Activated effector memory CD4-positive, alpha-beta T cell treated with Interleukin-2 at 50 U/mL for 16 hours (primary cell): Measurements from ENCODE around the gene PKNOX2.

Experiments used
- DNase-seq: peaks from one replicate; pipeline ENCODE4 v3.0.0-alpha.2; 2020

Gene PKNOX2

DNA sequence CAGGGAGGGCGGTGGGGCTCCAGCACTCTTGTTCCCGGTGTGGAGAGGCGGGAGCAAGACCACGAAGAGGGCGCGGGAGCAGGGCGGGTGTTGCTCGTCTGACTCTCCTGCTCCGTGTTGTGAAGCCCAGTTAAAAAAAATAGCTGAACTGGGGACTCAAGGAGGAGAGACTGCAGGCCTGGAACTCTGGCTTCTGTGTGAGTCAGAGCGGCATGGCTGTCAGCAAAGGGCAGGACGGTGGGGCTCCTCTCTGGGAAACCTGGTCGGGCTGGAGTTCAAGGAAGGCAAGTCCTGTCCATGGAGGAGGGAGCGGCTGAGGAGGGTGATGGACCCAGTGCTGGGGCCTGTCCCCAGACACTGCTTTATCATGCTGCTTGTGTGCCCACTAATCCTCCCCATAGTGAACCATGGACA is 179.2 kb downstream of the PKNOX2 start:
- DNase-seq, result no peak

DNA sequence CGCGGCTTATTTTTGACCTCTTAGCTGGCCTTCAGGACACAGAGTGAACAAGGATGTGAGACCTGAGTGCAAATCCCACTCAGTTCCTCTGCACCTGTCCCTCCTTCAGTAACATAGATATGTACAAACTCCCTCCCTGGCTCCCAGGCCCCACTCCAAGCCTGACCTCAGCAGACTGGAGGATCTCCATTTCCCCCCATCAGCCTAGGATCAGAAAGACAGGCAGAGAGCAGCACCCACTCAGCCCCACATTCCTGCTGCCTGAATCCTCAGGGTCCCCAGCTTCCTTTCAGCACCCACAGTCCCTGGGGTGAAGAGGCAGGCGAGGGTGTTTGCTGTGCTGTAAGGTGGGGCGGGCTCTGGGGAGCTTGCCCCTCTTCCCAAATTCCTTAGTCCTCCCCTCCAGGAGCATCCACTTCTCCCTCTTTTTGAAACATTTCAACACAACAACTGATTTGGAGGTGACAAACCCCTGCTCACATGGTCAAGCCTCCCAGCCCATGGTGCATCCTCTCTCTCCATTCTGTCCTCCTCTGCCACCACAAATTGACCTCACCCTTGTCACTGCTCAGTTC is 180.4 kb downstream of the PKNOX2 start:
- no peak for DNase-seq

DNA sequence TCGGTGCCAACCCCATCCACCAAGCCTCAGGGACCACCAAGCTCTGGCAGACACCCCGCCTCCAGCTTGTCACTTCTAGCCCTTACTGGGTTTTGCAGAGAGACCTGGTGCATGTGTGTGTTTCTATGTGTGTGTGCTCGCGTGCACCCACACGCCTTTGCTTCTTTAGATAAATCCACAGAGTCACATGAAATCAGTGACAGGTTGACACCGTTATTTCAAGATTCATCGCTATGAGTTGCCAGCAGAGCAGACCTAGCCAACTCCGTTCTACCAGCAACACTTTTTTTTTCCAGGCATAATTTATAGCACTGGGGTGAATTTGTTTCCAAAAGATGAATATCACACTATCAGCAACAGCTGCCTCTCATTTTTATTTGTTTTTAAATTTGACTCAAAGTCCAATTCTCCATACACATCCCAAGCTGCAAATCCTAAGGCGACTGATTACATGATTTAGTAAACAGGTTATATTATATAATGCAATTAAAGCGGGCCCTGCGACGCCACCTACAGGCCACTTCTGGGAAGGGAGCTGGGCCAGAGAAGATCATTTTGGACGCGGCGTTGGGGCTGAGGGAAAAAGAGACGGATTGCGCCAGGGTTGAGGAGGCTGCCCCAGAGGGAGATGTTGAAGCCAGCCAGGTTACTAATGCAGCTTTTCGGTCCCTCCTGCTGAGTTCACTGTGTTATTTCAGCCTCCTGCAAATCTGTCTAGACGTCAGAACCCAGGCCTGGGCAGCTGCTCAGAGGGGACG is 181.0 kb downstream of the PKNOX2 start:
- no peak for DNase-seq

DNA sequence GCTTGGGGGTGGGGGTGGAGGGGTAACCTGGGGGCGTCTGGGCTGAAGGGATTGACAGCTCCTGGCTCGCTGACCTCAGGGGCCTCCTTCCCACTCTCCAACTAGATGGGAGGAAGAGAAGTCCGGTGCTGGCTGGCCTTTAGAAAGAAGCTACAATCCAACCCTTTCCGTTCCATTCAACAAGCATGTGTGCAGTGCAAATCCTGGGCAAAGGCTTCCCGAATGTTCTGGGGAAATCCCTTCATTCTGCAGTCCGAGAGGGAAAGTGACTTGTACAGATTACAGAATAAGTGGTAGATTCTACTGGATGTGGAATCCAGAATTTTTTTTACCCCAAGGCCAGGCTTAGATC is 181.6 kb downstream of the PKNOX2 start:
- DNase-seq, result no peak

DNA sequence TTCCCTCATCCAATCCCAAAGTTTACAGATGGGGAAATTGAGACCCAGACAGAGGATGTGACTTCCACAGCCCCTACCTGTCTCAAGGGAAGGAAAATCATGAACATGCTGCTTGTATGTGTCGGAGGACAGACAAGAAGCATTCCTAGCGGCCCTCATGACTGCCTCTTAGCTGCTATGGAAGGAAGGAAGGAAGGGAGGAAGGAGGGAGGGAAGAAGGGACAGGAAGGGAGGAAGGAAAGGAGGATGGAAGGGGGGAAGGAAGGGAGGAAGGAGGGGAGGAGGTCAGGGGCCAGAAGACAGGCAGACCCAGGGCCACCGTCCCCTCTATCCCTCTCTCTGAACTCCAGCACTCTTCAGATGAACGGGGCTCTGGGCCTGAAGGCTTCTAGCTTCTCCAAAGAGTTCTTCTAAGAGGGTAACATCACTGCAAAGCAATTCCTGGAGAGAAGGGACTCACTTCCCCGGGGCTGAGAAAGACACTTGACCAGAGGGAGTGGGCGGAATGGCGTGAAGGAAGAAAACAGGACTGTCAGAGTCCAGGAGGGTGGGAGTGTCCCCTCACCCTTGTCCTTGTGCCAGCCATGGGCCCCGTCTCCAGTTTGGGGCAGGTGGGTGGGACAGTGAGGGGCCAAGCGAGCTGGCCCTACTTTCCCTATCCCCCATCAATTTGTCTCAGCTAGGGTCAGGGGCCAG is 182.2 kb downstream of the PKNOX2 start:
- no peak for DNase-seq

DNA sequence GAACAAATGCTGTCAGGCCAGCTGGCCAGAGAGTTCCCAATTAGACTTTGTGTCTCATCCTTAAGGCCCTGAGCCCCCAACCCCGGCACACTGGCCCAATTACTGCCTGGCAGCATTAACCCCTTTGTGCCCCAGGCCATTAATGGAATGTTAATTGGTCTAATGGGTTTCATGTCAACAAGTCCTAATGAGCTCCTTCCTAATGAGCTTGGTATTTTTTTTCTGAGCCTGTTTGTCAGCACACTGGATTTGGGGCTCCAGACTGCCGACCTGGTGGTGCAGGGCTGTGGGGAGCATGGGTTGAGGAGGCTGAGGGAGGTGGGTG is 182.7 kb downstream of the PKNOX2 start:
- no peak for DNase-seq

DNA sequence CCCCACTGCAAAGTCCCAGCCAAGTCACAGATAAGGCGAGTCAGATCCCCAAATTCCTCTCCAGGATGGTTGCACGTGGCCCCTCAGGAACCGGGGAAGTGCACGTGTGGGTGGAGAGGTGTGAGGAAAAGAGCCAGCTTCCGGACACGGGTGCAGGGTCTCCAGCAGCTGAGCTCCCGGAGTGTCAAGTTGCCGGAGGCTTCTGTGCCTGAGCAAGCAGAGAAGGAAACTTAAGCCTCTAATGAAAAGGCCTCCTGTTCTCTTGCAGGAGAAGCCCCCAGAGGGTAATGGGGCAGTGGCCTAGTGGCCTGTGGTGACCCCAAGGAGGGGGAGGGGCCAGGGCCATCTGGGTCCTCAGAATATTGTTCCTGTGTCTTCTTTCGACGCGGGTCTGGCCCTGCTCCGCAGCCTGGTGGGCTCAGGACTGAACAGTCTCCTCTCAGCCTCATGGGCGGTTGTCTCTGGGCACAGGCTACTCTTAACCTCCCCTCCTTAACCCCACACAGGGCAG is 183.6 kb downstream of the PKNOX2 start:
- no peak for DNase-seq

DNA sequence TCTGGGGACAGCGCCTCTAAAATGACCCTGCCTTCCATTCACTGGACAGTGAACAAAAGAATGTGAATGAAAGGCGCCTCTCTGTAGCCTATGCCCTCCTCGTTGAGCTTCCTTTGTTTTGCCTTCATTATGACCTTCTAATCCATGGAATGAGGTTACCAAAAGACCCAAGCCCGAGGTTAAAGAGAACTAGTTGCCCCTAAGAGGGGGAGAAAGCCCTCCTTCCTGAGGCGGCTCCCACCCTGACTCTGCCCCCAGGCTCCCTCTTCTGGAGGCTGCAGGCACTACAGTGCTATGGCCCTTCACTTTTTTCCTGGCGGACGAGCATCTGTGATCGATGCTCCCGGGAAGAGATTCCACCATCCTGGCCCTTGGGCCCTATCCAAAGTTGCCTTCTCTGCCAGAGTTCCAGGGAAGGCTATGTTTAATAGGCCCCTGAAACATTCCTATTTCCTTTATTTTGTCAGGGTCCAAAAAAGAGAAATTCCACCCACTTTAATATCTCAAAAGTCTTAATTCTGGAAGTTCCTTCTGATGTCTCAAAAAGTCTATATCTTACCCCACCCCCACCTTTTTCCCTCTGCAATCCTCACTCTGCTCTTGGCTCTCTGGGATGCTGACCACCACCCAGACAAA is 184.2 kb downstream of the PKNOX2 start:
- peak; percentile 6 for DNase-seq

DNA sequence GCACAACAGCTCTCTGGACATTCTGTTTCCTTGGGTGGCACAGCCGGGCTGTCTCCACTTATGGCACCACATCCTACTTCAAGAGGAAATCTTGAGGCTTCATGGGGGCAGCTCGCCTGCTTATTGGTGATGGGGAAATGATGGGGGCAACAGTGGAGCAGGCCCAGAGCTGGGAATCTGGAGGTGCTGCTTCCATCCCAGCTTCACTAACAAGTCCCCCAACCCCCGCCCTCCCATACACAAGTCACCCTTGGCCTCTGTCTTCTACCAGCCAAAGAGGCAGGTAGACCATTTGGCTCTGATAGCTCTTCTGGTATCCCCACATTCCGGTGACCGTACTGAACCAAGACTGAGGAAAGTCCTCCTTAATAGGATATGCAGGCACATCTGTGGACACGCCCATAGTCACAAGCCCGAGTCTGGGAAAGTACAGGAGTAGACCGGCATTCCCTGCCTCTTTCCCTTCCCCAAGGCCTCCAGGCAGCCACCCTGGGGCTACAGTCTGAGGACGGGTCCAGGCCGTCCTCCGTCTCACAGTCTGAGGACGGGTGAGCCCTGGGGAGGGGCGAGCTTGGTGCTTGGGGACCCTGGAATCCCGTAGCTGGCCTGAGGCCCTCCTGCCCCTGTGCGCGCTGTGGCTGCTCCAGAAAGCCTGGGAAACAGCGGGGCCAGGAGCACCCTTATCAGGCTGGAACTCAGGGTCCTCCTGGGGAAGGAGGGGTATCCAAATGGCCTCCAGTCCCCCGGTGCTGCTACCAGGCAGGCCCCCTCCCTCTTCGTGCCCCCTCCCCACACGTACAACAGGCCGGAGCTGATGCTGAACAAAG is 185.9 kb downstream of the PKNOX2 start:
- DNase-seq, result no peak

DNA sequence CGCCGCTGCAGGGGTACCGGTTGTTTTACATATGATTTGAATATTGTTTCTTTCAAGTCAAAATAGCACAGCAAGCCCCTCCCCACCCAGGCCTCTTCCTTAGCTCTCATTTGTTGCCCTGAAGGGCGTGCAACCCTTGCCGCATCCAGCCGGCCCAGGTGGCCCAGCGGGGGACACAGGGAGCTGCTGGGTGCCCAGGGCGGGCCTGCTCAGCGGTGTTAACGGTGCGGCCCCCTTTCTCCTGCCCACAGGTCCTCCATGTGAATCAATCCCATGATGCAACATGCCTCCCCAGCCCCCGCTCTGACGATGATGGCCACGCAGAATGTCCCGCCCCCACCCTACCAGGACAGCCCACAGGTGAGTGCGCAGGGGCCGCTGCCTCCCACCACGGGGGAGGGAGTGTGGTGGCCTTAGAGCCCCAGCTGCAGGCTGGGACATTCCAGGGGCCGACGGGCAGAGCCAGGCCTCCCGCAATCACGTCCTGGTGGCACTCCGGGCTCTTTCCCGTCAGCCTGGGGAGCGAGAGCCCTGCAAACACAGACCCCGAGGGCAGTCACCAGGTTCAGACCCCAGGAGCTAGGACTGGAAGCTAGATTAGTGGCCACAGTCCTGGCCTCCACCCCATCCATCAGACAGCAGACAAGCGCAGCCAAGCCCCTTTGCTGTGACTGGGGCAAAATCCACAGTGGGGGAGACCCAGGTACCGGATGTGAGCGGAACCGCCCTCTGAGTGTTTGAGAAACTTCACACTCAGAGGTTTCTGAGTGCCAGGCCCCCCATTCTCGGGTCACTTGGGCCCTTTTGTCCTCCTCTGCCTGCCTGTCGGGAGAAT is 186.7 kb downstream of the PKNOX2 start:
- DNase-seq, result no peak

DNA sequence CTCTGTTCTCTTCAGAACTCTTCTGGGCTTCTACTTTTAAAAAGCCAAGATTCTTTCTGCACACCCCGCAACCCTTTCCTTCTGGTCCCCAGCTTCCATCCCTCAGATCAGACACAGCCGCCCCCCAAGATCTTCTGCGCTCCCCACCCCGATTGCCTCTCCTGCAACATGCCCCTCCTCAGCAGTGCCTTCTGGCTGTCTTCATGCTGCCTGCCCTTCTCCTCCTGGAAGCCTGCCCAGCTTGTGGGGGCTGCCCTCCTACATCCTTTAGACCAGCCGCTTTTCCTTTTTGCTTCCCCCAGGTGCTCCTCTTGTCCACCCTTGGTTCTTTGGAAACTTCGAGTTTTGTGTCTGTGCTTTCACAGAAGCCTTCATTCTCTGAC is 187.3 kb downstream of the PKNOX2 start:
- DNase-seq, result no peak

DNA sequence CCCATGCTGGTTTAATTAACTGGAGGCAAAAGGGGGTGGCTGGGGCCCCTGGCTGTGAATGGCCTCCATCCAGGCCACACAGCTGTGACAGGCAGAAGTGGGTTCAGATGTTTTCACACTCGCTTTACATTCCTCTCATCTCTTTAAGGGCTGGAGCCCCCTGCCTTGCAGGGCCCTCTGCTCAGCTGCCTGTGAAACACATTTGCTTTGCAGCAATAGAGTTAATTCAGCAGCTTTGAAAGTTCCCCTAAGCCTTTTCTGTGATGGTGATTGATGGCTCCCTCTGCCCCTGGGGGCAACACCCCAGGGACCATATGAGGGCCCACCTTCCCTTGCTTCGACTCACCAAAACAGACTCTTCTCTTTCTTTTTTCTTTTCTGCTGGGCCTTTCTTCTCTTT is 192.2 kb downstream of the PKNOX2 start:
- no peak for DNase-seq

DNA sequence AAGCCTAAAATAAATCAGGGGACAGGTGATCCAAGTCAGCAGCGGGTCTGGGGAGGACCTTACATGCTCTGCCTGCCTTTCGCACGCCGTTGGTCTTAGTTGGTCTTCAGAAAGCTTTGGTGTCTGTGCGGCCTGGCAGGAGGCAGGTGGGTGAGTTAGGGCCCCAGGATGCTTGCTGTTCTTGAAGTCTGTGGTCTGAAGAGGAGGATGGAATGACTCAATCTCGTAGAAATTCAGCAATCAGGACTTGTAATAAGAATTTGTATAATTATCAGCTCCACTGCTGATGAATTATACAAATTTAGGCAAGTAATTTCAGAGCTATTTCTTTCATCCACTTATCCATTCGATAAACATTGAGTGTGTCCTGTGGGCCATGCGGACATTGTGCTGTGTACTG is 193.0 kb downstream of the PKNOX2 start:
- no peak for DNase-seq

DNA sequence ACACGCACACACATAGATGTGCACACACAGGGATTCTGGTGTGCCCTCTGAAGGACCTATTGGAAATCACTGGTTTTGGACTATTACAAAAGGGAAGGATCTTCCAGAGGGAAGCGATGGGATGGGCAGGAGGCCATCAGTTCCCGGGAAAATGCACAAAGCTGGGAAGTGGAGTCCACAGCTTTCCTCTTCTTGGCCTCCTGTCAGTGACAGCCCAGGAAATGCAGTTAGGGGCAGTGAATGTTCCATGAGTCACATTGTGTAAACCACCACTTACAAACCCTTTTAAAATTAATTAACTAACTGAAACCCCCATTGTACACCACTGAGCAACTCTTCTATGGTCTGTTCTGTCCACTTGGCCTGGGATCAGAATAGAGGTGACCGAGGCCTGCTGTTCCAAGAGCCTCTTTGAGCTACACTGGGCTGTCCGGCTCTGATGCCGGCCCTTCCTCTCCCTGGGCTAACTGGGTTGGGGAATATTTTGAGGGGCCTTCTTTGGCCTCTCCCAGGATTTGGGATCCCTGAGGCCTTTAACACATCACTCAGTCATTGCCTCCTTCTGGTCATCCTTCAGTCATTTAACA is 193.8 kb downstream of the PKNOX2 start:
- DNase-seq, result no peak

DNA sequence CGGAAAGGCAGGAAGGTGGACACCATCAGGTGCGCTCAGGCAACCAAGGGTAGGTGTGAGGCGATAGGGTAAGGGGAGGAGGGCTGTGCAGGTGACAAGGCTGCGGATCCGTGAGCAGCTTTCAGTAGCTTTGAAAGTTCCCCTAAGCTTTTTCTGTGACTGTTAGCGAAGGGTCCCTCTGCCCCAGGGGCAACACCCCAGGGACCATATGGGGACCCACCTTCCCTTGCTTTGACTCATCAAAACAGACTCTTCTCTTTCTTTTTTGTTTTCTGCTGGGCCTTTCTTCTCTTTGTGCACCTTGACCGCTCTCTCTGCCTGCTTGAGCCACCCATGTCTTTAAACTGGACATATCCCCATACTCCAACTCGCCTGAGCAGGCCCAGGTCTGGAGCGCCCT is 194.6 kb downstream of the PKNOX2 start:
- DNase-seq, result no peak

DNA sequence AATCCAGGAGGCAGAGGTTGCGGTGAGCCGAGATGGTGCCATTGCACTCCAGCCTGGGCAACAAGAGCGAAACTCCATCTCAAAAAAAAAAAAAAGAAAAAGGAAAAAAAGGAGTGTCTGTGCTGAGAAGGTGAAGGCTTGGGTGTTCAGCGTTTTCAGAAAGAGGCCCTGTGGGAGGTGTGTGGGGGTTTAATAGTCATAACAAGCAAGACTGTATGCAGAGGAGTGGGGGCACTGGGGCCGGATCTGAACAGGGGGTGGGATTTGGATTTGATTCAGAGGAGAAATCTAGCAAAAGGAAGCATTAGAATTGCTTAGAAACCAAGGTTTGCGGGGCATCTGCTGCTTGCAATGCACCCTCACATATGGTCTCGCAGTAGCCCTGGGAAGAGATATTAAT is 195.5 kb downstream of the PKNOX2 start:
- DNase-seq, result no peak

DNA sequence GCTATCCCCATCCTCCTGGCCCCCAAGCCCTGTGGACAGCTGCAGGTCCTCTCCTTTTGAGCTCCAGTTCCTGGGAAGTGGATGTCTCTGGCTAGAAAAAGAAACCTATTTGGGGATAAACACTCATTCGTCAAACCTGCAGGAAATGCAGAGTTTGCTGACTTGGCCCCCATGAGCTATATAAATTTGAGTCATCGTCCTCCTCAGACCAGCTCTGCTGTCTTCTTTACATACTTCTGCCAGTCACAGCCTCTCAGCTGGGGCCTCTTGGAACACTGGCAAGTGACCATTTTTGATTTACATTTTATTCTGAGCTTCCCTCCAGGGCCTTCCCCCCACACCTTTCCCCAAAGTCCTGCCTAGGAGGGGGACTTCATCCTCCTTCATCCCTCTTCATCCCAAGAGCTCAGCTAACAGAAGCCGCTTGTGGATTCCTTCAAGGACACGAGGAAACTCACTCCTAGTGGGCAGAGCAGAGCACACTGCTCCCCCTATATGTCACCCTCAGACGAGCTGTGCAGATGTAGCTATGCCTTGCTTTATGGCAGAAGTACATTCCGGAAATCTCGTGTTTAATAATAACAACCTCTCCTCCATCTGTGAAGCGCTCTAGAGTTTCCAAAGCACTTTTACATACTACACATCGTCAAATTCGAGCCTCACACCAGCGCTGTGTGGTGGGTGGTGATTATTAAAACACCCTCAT is 199.7 kb downstream of the PKNOX2 start:
- no peak for DNase-seq

DNA sequence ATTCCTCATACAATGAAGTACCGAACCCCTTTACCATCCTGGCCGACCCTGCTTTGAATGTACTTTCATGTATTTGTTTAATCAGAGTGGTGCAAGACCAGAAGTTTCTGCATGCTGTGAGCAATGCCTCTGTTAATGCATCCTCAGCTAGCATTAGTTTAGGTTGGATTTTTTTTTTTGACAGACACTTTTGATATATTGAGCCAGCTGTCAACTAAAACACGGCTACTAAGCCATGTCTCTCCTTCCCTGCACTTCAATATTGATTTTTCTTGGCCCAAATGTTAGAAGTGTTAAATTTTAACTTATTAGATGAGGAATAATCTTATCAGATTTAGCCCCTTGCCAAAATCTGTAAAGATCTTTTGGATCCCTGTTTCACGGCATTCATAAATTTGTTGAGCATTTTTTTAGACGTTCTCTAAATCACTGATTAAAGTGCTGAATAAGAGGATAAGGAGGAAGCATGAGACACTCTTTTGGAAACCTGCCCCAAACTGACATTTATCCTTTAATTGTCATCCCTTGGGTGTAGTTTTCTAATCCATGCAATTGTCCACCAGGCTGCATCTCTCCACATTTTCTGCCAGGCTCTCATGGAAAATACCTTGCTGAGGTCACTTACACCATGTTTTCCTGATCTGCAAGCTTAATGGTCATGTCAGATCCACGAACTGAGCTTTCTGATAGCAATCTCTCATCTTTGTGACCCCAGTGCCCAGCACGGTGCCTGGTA is 200.8 kb downstream of the PKNOX2 start:
- no peak for DNase-seq

DNA sequence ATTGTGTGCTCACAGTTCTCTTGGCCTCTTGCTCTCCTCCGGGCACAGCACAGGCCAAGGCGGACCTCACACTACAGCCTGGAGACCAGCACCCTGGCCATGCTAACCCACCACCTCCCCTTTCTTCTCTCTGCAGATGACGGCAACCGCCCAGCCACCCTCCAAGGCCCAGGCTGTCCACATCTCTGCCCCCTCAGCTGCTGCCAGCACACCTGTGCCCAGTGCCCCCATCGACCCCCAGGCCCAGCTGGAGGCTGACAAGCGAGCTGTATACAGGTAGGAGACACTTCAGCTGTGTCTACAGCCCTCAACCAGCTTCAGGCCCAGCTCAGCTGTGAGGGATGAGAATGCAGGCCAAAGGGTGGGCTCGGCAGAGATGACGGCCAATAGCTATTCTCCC is 203.2 kb downstream of the PKNOX2 start:
- DNase-seq, result no peak

DNA sequence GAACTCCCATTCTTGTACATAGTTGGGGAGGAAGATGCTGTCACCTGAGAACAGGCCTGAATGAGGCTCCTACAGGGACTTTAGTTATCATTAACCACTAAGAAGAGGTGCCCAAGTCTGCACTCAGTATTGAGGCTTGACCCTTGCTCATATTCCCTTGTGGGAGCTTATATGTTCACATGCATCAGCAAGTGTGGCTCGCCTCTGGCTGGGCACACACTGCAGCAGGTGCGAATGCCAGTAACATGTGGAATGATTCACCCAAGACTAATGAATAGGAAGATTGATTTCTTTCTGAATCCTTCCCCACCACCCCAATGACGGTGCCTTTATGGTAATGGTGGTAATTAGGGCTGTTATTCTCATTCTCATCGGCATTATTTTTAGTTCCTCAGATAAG is 204.2 kb downstream of the PKNOX2 start:
- no peak for DNase-seq
